B cell (primary cell): ENCODE data around the gene AP2M1. TPM values are rescaled to one million over a fixed set of nuclear protein-coding genes. Genes with fewer than 3 reads are reported as not detected.
A peak's percentile ranks its signal among the peaks of the same experiment; 100 is the strongest.

Source experiments
- ATAC-seq: fragments of 200-7000 bp; cut with Tn5 transposase; one replicate; pipeline ENCODE4 v1.10.0; 2021; ENCODE audit warnings: low read depth, mild to moderate bottlenecking, moderate number of reproducible peaks, moderate library complexity
- CTCF ChIA-PET: fragments of 350-600 bp; sonication (Branson Sonifier 250); formaldehyde crosslinking; loops from one replicate; lab custom pipeline; 2021; ENCODE audit warnings: antibody characterized with exemption, inconsistent platforms; lab: Charles Lee
- POLR2A ChIA-PET: fragments of 350-600 bp; sonication (Branson Sonifier 250); formaldehyde crosslinking; loops from one replicate; lab custom pipeline; 2021; ENCODE audit warnings: antibody characterized with exemption; lab: Charles Lee
- DNase-seq: peaks from one replicate; pipeline ENCODE4 v3.0.0; 2013
- H2AFZ ChIP-seq: 2 replicates; pipeline ENCODE4 v1.6.1; 2012; ENCODE audit warnings: mild to moderate bottlenecking, low read depth, low read length; ENCODE audit not compliant: insufficient read depth, poor library complexity, severe bottlenecking
- H3K27ac ChIP-seq, 2 donors: 1 replicate in 1 of 2; 2 replicates in 1 of 2; pipeline ENCODE4 v1.5.1; 2012 to 2013; ENCODE audit warnings: low read length in 2 of 2, mild to moderate bottlenecking in 2 of 2, moderate library complexity in 1 of 2
- H3K27me3 ChIP-seq, 4 experiments: fragments of 200-600 bp in 1 of 4; sonication (generic) in 1 of 4; replicated peaks in 1 of 4; 1 replicate in 2 of 4; 2 replicates in 2 of 4; pipeline versions ENCODE4 v1.6.1 to v1.7.0; 2013 to 2016; ENCODE audit warnings: low read length in 3 of 4, mild to moderate bottlenecking in 2 of 4, mixed read lengths in 1 of 4, moderate library complexity in 1 of 4; ENCODE audit not compliant: insufficient read depth in 4 of 4, control insufficient read depth in 3 of 4; ENCODE audit errors: control extremely low read depth in 1 of 4
- H3K36me3 ChIP-seq, 2 experiments: replicated peaks in 1 of 2; 1 replicate in 1 of 2; 2 replicates in 1 of 2; pipeline versions ENCODE4 v1.6.1 to v1.7.1; 2013; ENCODE audit warnings: low read length in 1 of 2; ENCODE audit not compliant: insufficient read depth in 2 of 2, control insufficient read depth in 1 of 2; ENCODE audit errors: control extremely low read depth in 1 of 2, extremely low read depth in 1 of 2
- H3K4me1 ChIP-seq, 2 donors: fragments of 200-600 bp in 1 of 2; sonication (generic) in 1 of 2; 1 replicate in 1 of 2; 2 replicates in 1 of 2; pipeline versions ENCODE4 v1.5.1 to v1.6.1; 2013 to 2017; ENCODE audit warnings: low read length in 2 of 2; ENCODE audit not compliant: control insufficient read depth in 2 of 2, insufficient read depth in 2 of 2
- H3K4me2 ChIP-seq: replicated peaks from 2 replicates; pipeline ENCODE3; 2012; ENCODE audit warnings: mild to moderate bottlenecking, low read depth, low read length; ENCODE audit not compliant: poor library complexity, severe bottlenecking
- H3K4me3 ChIP-seq, 5 experiments: fragments of 200-600 bp in 1 of 5; sonication (generic) in 1 of 5; 1 replicate in 3 of 5; 2 replicates in 2 of 5; pipeline versions ENCODE4 v1.5.1 to v1.7.0; 2011 to 2016; ENCODE audit warnings: low read length in 4 of 5, mild to moderate bottlenecking in 4 of 5, low read depth in 2 of 5, control low read depth in 1 of 5, moderate library complexity in 1 of 5; ENCODE audit not compliant: insufficient read depth in 1 of 5; ENCODE audit errors: control extremely low read depth in 1 of 5, extremely low read depth in 1 of 5
- H3K79me2 ChIP-seq: fragments of 200-600 bp; sonication (generic); one replicate; pipeline ENCODE4 v1.6.0; 2016; ENCODE audit warnings: low read length; ENCODE audit not compliant: control insufficient read depth, insufficient read depth
- H3K9ac ChIP-seq: fragments of 200-600 bp; sonication (generic); 2 replicates; pipeline ENCODE4 v1.6.1; 2017; ENCODE audit warnings: mild to moderate bottlenecking, low read length, moderate library complexity
- H3K9me3 ChIP-seq, 3 donors: one replicate each; pipeline versions ENCODE4 v1.6.1 to v1.7.1; 2013; ENCODE audit warnings: low read length in 2 of 3; ENCODE audit not compliant: control insufficient read depth in 2 of 3, insufficient read depth in 1 of 3; ENCODE audit errors: control extremely low read depth in 1 of 3
- H4K20me1 ChIP-seq: 2 replicates; pipeline ENCODE4 v1.6.0; 2012; ENCODE audit warnings: mild to moderate bottlenecking, low read length; ENCODE audit not compliant: insufficient read depth, control insufficient read depth, poor library complexity, severe bottlenecking
- H3K27ac Mint-ChIP-seq: one replicate; pipeline ENCODE4 v1.8.0; 2021; ENCODE audit warnings: mixed read lengths
- H3K27me3 Mint-ChIP-seq: one replicate; pipeline ENCODE4 v1.8.0; 2021; ENCODE audit warnings: mixed read lengths
- H3K4me1 Mint-ChIP-seq: one replicate; pipeline ENCODE4 v1.8.0; 2021; ENCODE audit warnings: mixed read lengths
- H3K4me3 Mint-ChIP-seq: one replicate; pipeline ENCODE4 v1.8.0; 2021; ENCODE audit warnings: mixed read lengths
- H3K9me3 Mint-ChIP-seq: one replicate; pipeline ENCODE4 v1.8.0; 2022; ENCODE audit warnings: mixed read lengths; ENCODE audit not compliant: insufficient read depth
- CTCF ChIP-seq: fragments of 200-600 bp; IDR thresholded peaks from one replicate; pipeline ENCODE4 v1.8.0; 2022; ENCODE audit warnings: antibody characterized with exemption, mild to moderate bottlenecking
- EZH2 ChIP-seq: IDR thresholded peaks from 2 replicates; pipeline ENCODE4 v1.6.1; 2012; ENCODE audit warnings: borderline replicate concordance, low read depth, mild to moderate bottlenecking, moderate library complexity, low read length; ENCODE audit not compliant: insufficient read depth, poor library complexity, severe bottlenecking
- WGBS: methylation state at CpG from one replicate; pipeline ENCODE4 v1.1.5; 2013; ENCODE audit warnings: missing lambda C conversion rate; ENCODE audit not compliant: insufficient coverage; 5-methylcytosine and 5-hydroxymethylcytosine counted together
- intact Hi-C: fragments of 100-400 bp; cut with micrococcal nuclease; formaldehyde crosslinking; loops from one replicate; pipeline ENCODE4 v1.10.0; 2022
- polyA plus RNA-seq: library from polyadenylated mRNA; depleted of rRNA; stranded (reverse); fragments of >200 nt; gene quantifications from 2 replicates; pipeline ENCODE4 v1.2.3, GENCODE V29; 2012
- total RNA-seq, 2 donors: library from RNA; stranded (reverse); fragments of 120-200 nt in 1 of 2; gene quantifications; 1 replicate in 1 of 2; 2 replicates in 1 of 2; pipeline versions ENCODE4 v1.2.3 to v1.2.4, GENCODE V29; 2013 to 2022

Gene AP2M1
- total and polyA plus RNA-seq, 2 donors (not counting 1 experiment from before 2014, with no cell fraction given), result 171 to 207 TPM

GRCh38 chr3:184230603-184231528 is 56.2 kb downstream of the AP2M1 start:
- 8% methylated on average over 79 of the region's 79 CpGs for WGBS
- Histone ChIP-seq H3K27me3 (peaks cover 0 to 73% (median 39%) of the 10 kb centered on the region in 4 experiments), H3K9ac (peak overlapping the region; percentile 72), H4K20me1 (no peaks in the 10 kb centered on the region), H3K27ac (no peak overlapping the region), H2AFZ (peak overlapping the region; percentile 82), H3K79me2 (no peaks in the 10 kb centered on the region), H3K9me3 (peaks cover 0 to 3% (median 0%) of the 10 kb centered on the region in 3 donors), H3K4me3 (peak overlapping the region in 3 of 5 experiments; percentile 59 to 74 (median 60)), H3K4me2 (peak overlapping the region; percentile 100), H3K4me1 (peaks cover 15 to 25% of the 10 kb centered on the region in 2 donors), H3K36me3 (no peaks in the 10 kb centered on the region)
- ChIA-PET POLR2A (interaction anchor here (1.4 kb wide), 1 partner anchor 19 kb away, joined by 3 read pairs; the partner anchor contains the start of gene EEF1AKMT4), CTCF (interaction anchor here (1.0 to 1.6 kb wide), 2 partner anchors 9 to 19 kb away, joined by 3 to 6 read pairs; no protein-coding TSS in a partner anchor)
- DNase-seq (peak; percentile 42), ATAC-seq (no peak)
- intact Hi-C loops, result no loop called here
- H3K27ac Mint-ChIP-seq, result peak overlapping the region; percentile 61
- H3K4me3 Mint-ChIP-seq, result peak overlapping the region; percentile 83
- peaks cover 42% of the 10 kb centered on the region for H3K27me3 Mint-ChIP-seq
- H3K4me1 Mint-ChIP-seq, result peaks cover 20% of the 10 kb centered on the region
- TF ChIP-seq EZH2 (no peak), CTCF (no peak)
- no peaks in the 10 kb centered on the region for H3K9me3 Mint-ChIP-seq

- no peak overlapping the region for H3K27ac Mint-ChIP-seq
- ChIA-PET CTCF (interaction anchor here (0.7 kb wide), 1 partner anchor 9 kb away, joined by 4 read pairs; no protein-coding TSS in a partner anchor), POLR2A (no interaction called here)
- H3K4me1 Mint-ChIP-seq, result peaks cover 20% of the 10 kb centered on the region
- H3K79me2 ChIP-seq, result no peaks in the 10 kb centered on the region
- H3K9me3 ChIP-seq, result peaks cover 0 to 3% (median 0%) of the 10 kb centered on the region in 3 donors
- H4K20me1 ChIP-seq, result no peaks in the 10 kb centered on the region
- no peaks in the 10 kb centered on the region for H3K9me3 Mint-ChIP-seq
- H3K27ac ChIP-seq, result no peak overlapping the region
- peak overlapping the region; percentile 83 for H3K4me3 Mint-ChIP-seq
- no peak for DNase-seq
- H3K4me2 ChIP-seq, result no peak overlapping the region
- no peaks in the 10 kb centered on the region for H3K36me3 ChIP-seq
- peaks cover 15 to 25% of the 10 kb centered on the region in 2 donors for H3K4me1 ChIP-seq
- H3K27me3 ChIP-seq, result peaks cover 0 to 70% (median 35%) of the 10 kb centered on the region in 4 experiments
- no peak for TF ChIP-seq CTCF
- no peak overlapping the region for H2AFZ ChIP-seq
- 58% methylated on average over 3 of the region's 3 CpGs for WGBS
- H3K27me3 Mint-ChIP-seq, result peaks cover 39% of the 10 kb centered on the region
- no peak overlapping the region for H3K9ac ChIP-seq
- intact Hi-C loops, result no loop called here
- H3K4me3 ChIP-seq, result no peak overlapping the region
- no peak for ATAC-seq
These were observed 57.0 kb downstream of the AP2M1 start for GRCh38 chr3:184231671-184232070.
